Omental fat pad (tissue), 4 donors: ENCODE measurements around the gene RGS17. TPM values are rescaled to one million over a fixed set of nuclear protein-coding genes. Genes with fewer than 3 reads are reported as not detected.
"Not testable (repeated sequence)": the region's sequence is repeated elsewhere in the genome, so short reads cannot be mapped to it uniquely, and the experiment has no call there.

ENCODE experiments used
- ATAC-seq: fragments of 150-250 bp; one replicate; pipeline ENCODE4 v1.9.1; 2016; ENCODE audit warnings: mild to moderate bottlenecking, moderate library complexity; ENCODE audit not compliant: low FRiP score
- DNase-seq: peaks from one replicate; pipeline ENCODE4 v3.0.0-alpha.2; 2019; ENCODE audit warnings: low spot score
- CTCF ChIP-seq, 3 donors: fragments of 450-650 bp; IDR thresholded peaks; one replicate each; pipeline ENCODE4 v1.5.1; 2016 to 2017; ENCODE audit warnings: antibody characterized with exemption in 3 of 3, mild to moderate bottlenecking in 3 of 3, moderate library complexity in 2 of 3
- total RNA-seq, 4 donors: library from RNA; depleted of rRNA; stranded (reverse); fragments of >200 nt; gene quantifications; one replicate each; pipeline ENCODE4 v1.1.0, GENCODE V29; 2016

The RGS17 gene
- total RNA-seq, 4 donors from 2014 or later = 0.47 to 7.4 (median 3.0) TPM

GRCh38 chr6:152977556-152977955 lies 153.5 kb downstream of the RGS17 start:
- no peak for DNase-seq
- no peak for ATAC-seq
- TF ChIP-seq CTCF (IDR thresholded peaks at IDR 0.05) = no peak

GRCh38 chr6:152976749-152977148 lies 154.3 kb downstream of the RGS17 start:
- ATAC-seq (no peak), DNase-seq (no peak)
- no peak for TF ChIP-seq CTCF (IDR thresholded peaks at IDR 0.05)

GRCh38 chr6:152975204-152975915 lies 155.7 kb downstream of the RGS17 start:
- no peak for DNase-seq
- TF ChIP-seq CTCF (IDR thresholded peaks at IDR 0.05) = no peak
- ATAC-seq = no peak

GRCh38 chr6:152973916-152974315 lies 157.2 kb downstream of the RGS17 start:
- DNase-seq (no peak), ATAC-seq (no peak)
- no peak for TF ChIP-seq CTCF (IDR thresholded peaks at IDR 0.05)

- DNase-seq = no peak
- no peak for ATAC-seq
- TF ChIP-seq CTCF (IDR thresholded peaks at IDR 0.05) = no peak
These were observed 161.2 kb downstream of the RGS17 start for GRCh38 chr6:152969688-152970418.

- not testable (repeated sequence) for DNase-seq, ATAC-seq
These were observed 164.8 kb downstream of the RGS17 start for GRCh38 chr6:152966168-152966894.

GRCh38 chr6:152959333-152959732 lies 171.7 kb downstream of the RGS17 start:
- TF ChIP-seq CTCF (IDR thresholded peaks at IDR 0.05) = no peak
- ATAC-seq (no peak), DNase-seq (no peak)
